ENCODE results near the gene GTSE1.

- TF ChIP-seq CTCF (CRISPR knock-in tag; IDR thresholded peaks at IDR 0.05): no peak
- TF ChIP-seq JUND (CRISPR knock-in tag; IDR thresholded peaks at IDR 0.05): no peak
- no peak for TF ChIP-seq ZNF124 (CRISPR knock-in tag; IDR thresholded peaks at IDR 0.05)
Observed at GRCh38 chr22:46378426-46379065, 81.9 kb downstream of the GTSE1 start.

Measured in HepG2 (cell line).